Cardiac muscle cell (in vitro differentiated cells and primary cell): ENCODE data around the gene TTC17. TPM values are rescaled to one million over a fixed set of nuclear protein-coding genes. Genes with fewer than 3 reads are reported as not detected.
A peak's percentile ranks its signal among the peaks of the same experiment; 100 is the strongest.

ENCODE experiments used
- DNase-seq, 2 donors: peaks; one replicate each; pipeline versions ENCODE4 v3.0.0 to v3.0.0-alpha.2; 2010 to 2017; ENCODE audit warnings: low read depth in 1 of 2, low spot score in 1 of 2
- H3K27ac ChIP-seq: fragments of 200-600 bp; sonication (generic); 2 replicates; pipeline ENCODE4 v1.5.1; 2016
- H3K27me3 ChIP-seq: fragments of 200-600 bp; sonication (generic); 2 replicates; pipeline ENCODE4 v1.6.0; 2016; ENCODE audit warnings: control low read depth
- H3K36me3 ChIP-seq: fragments of 200-600 bp; sonication (generic); 2 replicates; pipeline ENCODE4 v1.5.1; 2016; ENCODE audit warnings: control low read depth
- H3K4me1 ChIP-seq: fragments of 200-600 bp; sonication (generic); 2 replicates; pipeline ENCODE4 v1.8.1; 2017; ENCODE audit warnings: low read depth, mild to moderate bottlenecking, mixed run types
- H3K4me3 ChIP-seq: fragments of 200-600 bp; sonication (generic); 2 replicates; pipeline ENCODE4 v1.5.1; 2016; ENCODE audit warnings: mild to moderate bottlenecking
- H3K9me3 ChIP-seq: fragments of 200-600 bp; sonication (generic); 2 replicates; pipeline ENCODE4 v1.5.1; 2017; ENCODE audit warnings: low read depth, mild to moderate bottlenecking, control low read depth
- CTCF ChIP-seq: IDR thresholded peaks from 2 replicates; pipeline ENCODE4 v1.5.1; 2012; ENCODE audit warnings: low read depth, mild to moderate bottlenecking, low read length
- polyA plus RNA-seq: library from polyadenylated mRNA; unstranded; fragments of >200 nt; fragmentation: Nextera tagmentation; extraction: Ambion mirVana; gene quantifications from 2 replicates; pipeline ENCODE4 v1.2.1, GENCODE V29; 2016
- total RNA-seq: library from RNA; depleted of rRNA; stranded (reverse); fragments of >200 nt; gene quantifications from 2 replicates; pipeline ENCODE4 v1.2.3, GENCODE V29; 2016

The TTC17 gene
- total and polyA plus RNA-seq, 2 experiments from 2014 or later: 31.7 to 103 TPM

- H3K4me3 ChIP-seq: no peak overlapping the region
These were observed 173.3 kb downstream of the TTC17 start for GRCh38 chr11:43532041-43532440.

GRCh38 chr11:43537833-43538615 is 179.3 kb downstream of the TTC17 start:
- Histone ChIP-seq H3K4me3 (no peak overlapping the region), H3K9me3 (no peaks in the 10 kb centered on the region), H3K27me3 (no peaks in the 10 kb centered on the region), H3K4me1 (peaks cover 7% of the 10 kb centered on the region), H3K27ac (no peak overlapping the region), H3K36me3 (no peaks in the 10 kb centered on the region)
- no peak for TF ChIP-seq CTCF
- DNase-seq: no peak

More at GRCh38 chr11:43532041-43532440, 173.3 kb downstream of the TTC17 start:
- no peak for TF ChIP-seq CTCF
- Histone ChIP-seq H3K36me3 (no peaks in the 10 kb centered on the region), H3K4me1 (no peaks in the 10 kb centered on the region), H3K27ac (no peak overlapping the region), H3K9me3 (no peaks in the 10 kb centered on the region), H3K27me3 (no peaks in the 10 kb centered on the region)
- no peak for DNase-seq

GRCh38 chr11:43541993-43542392 is 183.3 kb downstream of the TTC17 start:
- TF ChIP-seq CTCF: no peak
- no peaks in the 10 kb centered on the region for H3K36me3 ChIP-seq

GRCh38 chr11:43542750-43543712 is 184.3 kb downstream of the TTC17 start:
- H3K36me3 ChIP-seq: no peaks in the 10 kb centered on the region
- peak overlapping the region; percentile 51 for H3K27ac ChIP-seq
- TF ChIP-seq CTCF: no peak
- H3K4me1 ChIP-seq: peaks cover 8% of the 10 kb centered on the region
- H3K27me3 ChIP-seq: peaks cover 11% of the 10 kb centered on the region
- H3K9me3 ChIP-seq: no peaks in the 10 kb centered on the region
- peak in 1 of 2 donors; percentile 25 for DNase-seq
- no peak overlapping the region for H3K4me3 ChIP-seq

More at GRCh38 chr11:43541993-43542392, 183.3 kb downstream of the TTC17 start:
- H3K4me1 ChIP-seq: peaks cover 8% of the 10 kb centered on the region
- H3K4me3 ChIP-seq: no peak overlapping the region
- no peak overlapping the region for H3K27ac ChIP-seq
- no peak for DNase-seq
- H3K27me3 ChIP-seq: peaks cover 4% of the 10 kb centered on the region
- H3K9me3 ChIP-seq: no peaks in the 10 kb centered on the region

Other genes starting within 250 kb of the TTC17 start
- 68.3 and 76.6 TPM in 2 replicates for gene API5, start 46.9 kb upstream of the TTC17 start, total RNA-seq
- 72.7 and 97.4 TPM in 2 replicates for gene API5, start 46.9 kb upstream of the TTC17 start, polyA plus RNA-seq